Fibroblast of lung (primary cell): Measurements from ENCODE around the gene TOGARAM2. TPM values are rescaled to one million over a fixed set of nuclear protein-coding genes. Genes with fewer than 3 reads are reported as not detected.

Experiments used
- DNase-seq, 2 donors: peaks; one replicate each; pipeline versions ENCODE4 v3.0.0 to v3.0.0-alpha.2; 2010; ENCODE audit warnings: low read depth in 2 of 2
- H2AFZ ChIP-seq: 2 replicates; pipeline ENCODE4 v1.5.1; 2012; ENCODE audit warnings: low read length, control low read depth, inconsistent platforms
- H3K27ac ChIP-seq: 2 replicates; pipeline ENCODE4 v1.5.1; 2011; ENCODE audit warnings: low read length, control low read depth; ENCODE audit not compliant: insufficient read depth
- H3K27me3 ChIP-seq: 2 replicates; pipeline ENCODE4 v1.5.1; 2011; ENCODE audit warnings: mild to moderate bottlenecking, low read length; ENCODE audit not compliant: control insufficient read depth, insufficient read depth
- H3K36me3 ChIP-seq: 2 replicates; pipeline ENCODE4 v1.5.1; 2011; ENCODE audit warnings: low read length; ENCODE audit not compliant: control insufficient read depth, insufficient read depth
- H3K4me1 ChIP-seq: 2 replicates; pipeline ENCODE4 v1.5.1; 2011; ENCODE audit warnings: low read length; ENCODE audit not compliant: control insufficient read depth, insufficient read depth; ENCODE audit errors: extremely low read depth
- H3K4me2 ChIP-seq: 2 replicates; pipeline ENCODE4 v1.5.1; 2011; ENCODE audit warnings: low read length, control low read depth; ENCODE audit not compliant: insufficient read depth; ENCODE audit errors: extremely low read depth
- H3K4me3 ChIP-seq, 4 experiments: fragments of 200-600 bp in 1 of 4; sonication (generic) in 1 of 4; replicated peaks in 1 of 4; 2 replicates each; pipeline ENCODE4 v1.5.1; 2011 to 2016; ENCODE audit warnings: low read length in 4 of 4, low read depth in 3 of 4, mild to moderate bottlenecking in 3 of 4, control low read depth in 2 of 4, inconsistent platforms in 1 of 4, mixed read lengths in 1 of 4; ENCODE audit not compliant: insufficient read depth in 1 of 4; ENCODE audit errors: control extremely low read depth in 1 of 4
- H3K79me2 ChIP-seq: 2 replicates; pipeline ENCODE4 v1.5.1; 2012; ENCODE audit warnings: mild to moderate bottlenecking, low read length, inconsistent platforms; ENCODE audit not compliant: control insufficient read depth, insufficient read depth
- H3K9ac ChIP-seq: 2 replicates; pipeline ENCODE4 v1.5.1; 2011; ENCODE audit warnings: mild to moderate bottlenecking, low read length, control low read depth; ENCODE audit not compliant: insufficient read depth
- H3K9me3 ChIP-seq: 2 replicates; pipeline ENCODE4 v1.5.1; 2012; ENCODE audit warnings: low read depth, low read length; ENCODE audit not compliant: control insufficient read depth, insufficient read depth
- H4K20me1 ChIP-seq: 2 replicates; pipeline ENCODE4 v1.5.1; 2011; ENCODE audit warnings: low read length; ENCODE audit not compliant: control insufficient read depth, insufficient read depth; ENCODE audit errors: extremely low read depth
- EZH2 ChIP-seq: IDR thresholded peaks from 2 replicates; pipeline ENCODE4 v1.5.1; 2012; ENCODE audit warnings: low read length, control low read depth, mild to moderate bottlenecking; ENCODE audit errors: missing control alignments
- polyA plus RNA-seq, 2 donors: library from polyadenylated mRNA; depleted of rRNA in 1 of 2; stranded (reverse) in 1 of 2; unstranded in 1 of 2; fragments of >200 nt; gene quantifications; 2 replicates each; pipeline ENCODE4 v1.2.1, GENCODE V29; 2011 to 2012; ENCODE audit warnings: missing spikeins in 1 of 2
- total RNA-seq: library from RNA; depleted of rRNA; stranded (reverse); fragments of >200 nt; gene quantifications from 2 replicates; pipeline ENCODE4 v1.2.1, GENCODE V29; 2014
- TF ChIP-seq, protein P1 (sequence below), 2 donors: IDR thresholded peaks in 1 of 2; conservative IDR thresholded peaks in 1 of 2; 1 replicate in 1 of 2; 2 replicates in 1 of 2; pipeline ENCODE4 v1.5.1; 2011 to 2012; ENCODE audit warnings: low read length in 2 of 2, control low read depth in 1 of 2, inconsistent platforms in 1 of 2, low read depth in 1 of 2, mild to moderate bottlenecking in 1 of 2

Gene TOGARAM2
- total and polyA plus RNA-seq, 2 donors (not counting 1 experiment from before 2014, with no cell fraction given) = 0.15 to 0.33 TPM

DNA sequence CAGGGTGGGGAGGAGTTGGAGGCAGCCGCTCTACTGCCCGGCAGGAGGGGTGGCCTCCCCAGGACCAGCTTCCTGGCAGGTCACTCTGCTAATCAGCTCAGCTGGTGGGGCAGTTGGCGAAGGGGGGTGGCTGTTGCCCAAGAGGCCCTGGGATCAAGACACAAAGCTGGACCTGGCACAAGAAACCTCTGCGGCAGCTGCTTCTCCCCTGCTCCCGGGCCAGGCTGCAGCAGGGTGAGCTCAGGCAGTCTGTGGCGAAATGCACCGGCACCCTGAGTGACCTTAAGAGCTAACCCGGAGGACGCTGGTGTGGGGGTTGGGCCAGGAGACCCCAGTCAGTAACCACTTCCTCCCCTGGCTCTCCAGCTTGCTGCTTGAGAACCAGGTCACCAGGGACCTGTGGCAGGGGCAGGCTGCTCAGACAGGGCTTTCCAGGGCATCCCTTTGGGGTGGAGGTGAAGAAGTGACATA is 31.1 kb downstream of the TOGARAM2 start:
- Histone ChIP-seq H3K36me3 (no peaks in the 10 kb centered on the region), H3K27ac (no peak overlapping the region), H3K4me2 (no peak overlapping the region), H3K9me3 (no peaks in the 10 kb centered on the region), H3K4me3 (no peak overlapping the region), H3K4me1 (no peaks in the 10 kb centered on the region), H3K79me2 (no peaks in the 10 kb centered on the region), H3K27me3 (no peaks in the 10 kb centered on the region), H3K9ac (no peak overlapping the region), H4K20me1 (no peaks in the 10 kb centered on the region), H2AFZ (no peak overlapping the region)
- no peak for TF ChIP-seq EZH2
- TF ChIP-seq, protein P1, sequence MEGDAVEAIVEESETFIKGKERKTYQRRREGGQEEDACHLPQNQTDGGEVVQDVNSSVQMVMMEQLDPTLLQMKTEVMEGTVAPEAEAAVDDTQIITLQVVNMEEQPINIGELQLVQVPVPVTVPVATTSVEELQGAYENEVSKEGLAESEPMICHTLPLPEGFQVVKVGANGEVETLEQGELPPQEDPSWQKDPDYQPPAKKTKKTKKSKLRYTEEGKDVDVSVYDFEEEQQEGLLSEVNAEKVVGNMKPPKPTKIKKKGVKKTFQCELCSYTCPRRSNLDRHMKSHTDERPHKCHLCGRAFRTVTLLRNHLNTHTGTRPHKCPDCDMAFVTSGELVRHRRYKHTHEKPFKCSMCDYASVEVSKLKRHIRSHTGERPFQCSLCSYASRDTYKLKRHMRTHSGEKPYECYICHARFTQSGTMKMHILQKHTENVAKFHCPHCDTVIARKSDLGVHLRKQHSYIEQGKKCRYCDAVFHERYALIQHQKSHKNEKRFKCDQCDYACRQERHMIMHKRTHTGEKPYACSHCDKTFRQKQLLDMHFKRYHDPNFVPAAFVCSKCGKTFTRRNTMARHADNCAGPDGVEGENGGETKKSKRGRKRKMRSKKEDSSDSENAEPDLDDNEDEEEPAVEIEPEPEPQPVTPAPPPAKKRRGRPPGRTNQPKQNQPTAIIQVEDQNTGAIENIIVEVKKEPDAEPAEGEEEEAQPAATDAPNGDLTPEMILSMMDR (conservative IDR thresholded peaks at IDR 0.05 in 1 of 2, IDR thresholded peaks at IDR 0.05 in 1 of 2; ENCODE audit: low read depth in 1 of 2, low read length in 2 of 2) = no peak
- peak in 1 of 2 donors; percentile 58 for DNase-seq

DNA sequence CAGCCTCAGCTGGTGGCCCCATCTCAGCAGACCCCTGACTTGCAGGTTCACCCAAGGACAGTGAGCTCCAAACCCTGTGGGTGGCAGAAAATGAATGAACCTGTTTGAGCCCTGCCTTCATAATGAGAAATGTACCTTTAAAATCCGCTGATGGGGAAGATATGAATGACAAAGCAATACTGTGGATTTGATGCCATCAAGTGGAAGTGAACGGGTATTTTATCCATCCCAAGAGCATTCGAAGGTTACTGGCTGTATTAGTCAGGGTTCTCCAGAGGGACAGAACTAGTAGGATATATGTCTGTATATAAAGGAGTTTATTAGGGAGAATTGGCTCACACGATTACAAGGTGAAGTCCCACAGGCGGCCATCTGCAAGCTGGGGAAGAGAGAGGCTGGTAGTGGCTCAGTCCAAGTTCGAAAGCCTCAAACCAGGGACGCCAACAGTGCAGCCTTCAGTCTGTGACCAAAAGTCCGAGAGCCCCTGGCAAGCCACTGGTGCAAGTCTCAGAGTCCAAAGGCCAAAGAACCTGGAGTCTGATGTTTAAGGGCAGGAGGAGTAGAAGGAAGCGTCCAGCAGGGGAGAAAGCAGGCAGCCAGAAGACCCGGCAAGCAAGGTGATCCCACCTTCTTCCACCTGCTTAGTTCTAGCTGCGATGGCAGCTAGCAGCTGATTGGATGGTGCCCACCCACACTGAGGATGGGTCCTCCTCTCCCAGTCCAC is 32.1 kb downstream of the TOGARAM2 start:
- no peaks in the 10 kb centered on the region for H3K79me2 ChIP-seq
- no peaks in the 10 kb centered on the region for H3K27me3 ChIP-seq
- no peak overlapping the region for H2AFZ ChIP-seq
- H3K27ac ChIP-seq = no peak overlapping the region
- H3K4me1 ChIP-seq = no peaks in the 10 kb centered on the region
- H3K4me2 ChIP-seq = no peak overlapping the region
- H3K9me3 ChIP-seq = no peaks in the 10 kb centered on the region
- H3K9ac ChIP-seq = no peak overlapping the region
- H3K36me3 ChIP-seq = no peaks in the 10 kb centered on the region
- H4K20me1 ChIP-seq = no peaks in the 10 kb centered on the region
- TF ChIP-seq, protein P1 (conservative IDR thresholded peaks at IDR 0.05 in 1 of 2, IDR thresholded peaks at IDR 0.05 in 1 of 2; ENCODE audit: low read depth in 1 of 2, low read length in 2 of 2) = peak; percentile 7
- TF ChIP-seq EZH2 = no peak
- peak in 1 of 2 donors; percentile 33 for DNase-seq
- no peak overlapping the region for H3K4me3 ChIP-seq

DNA sequence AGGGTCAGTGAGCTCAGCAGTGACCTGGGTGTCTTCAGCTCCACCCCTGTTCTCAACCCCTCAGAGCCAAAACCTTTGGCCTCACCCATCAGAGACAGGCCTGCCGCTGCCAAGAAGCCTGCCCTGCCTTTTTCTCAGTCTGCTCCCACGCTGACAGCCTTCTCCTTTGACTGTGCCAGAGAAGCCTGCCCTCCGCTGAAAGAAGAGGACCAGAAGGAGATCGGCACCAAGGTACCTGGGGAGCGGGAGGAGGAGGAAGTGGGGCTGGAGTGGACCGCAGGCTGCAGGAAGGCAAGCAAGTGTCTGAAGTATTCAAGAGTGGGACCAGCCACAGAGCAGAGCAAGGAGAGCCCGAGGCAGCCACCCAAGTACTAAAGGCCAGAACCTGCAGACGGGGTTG is 33.2 kb downstream of the TOGARAM2 start:
- H3K36me3 ChIP-seq = no peaks in the 10 kb centered on the region
- H2AFZ ChIP-seq = no peak overlapping the region
- no peaks in the 10 kb centered on the region for H4K20me1 ChIP-seq
- no peaks in the 10 kb centered on the region for H3K79me2 ChIP-seq
- no peaks in the 10 kb centered on the region for H3K4me1 ChIP-seq
- no peaks in the 10 kb centered on the region for H3K9me3 ChIP-seq
- H3K4me2 ChIP-seq = no peak overlapping the region
- H3K4me3 ChIP-seq = no peak overlapping the region
- TF ChIP-seq, protein P1 (conservative IDR thresholded peaks at IDR 0.05 in 1 of 2, IDR thresholded peaks at IDR 0.05 in 1 of 2; ENCODE audit: low read depth in 1 of 2, low read length in 2 of 2) = no peak
- no peak for TF ChIP-seq EZH2
- DNase-seq = no peak
- no peak overlapping the region for H3K9ac ChIP-seq
- no peak overlapping the region for H3K27ac ChIP-seq
- H3K27me3 ChIP-seq = peaks cover under 1% of the 10 kb centered on the region
